ENCODE data around the gene BEAN1.

GRCh38 chr16:66521252-66521713, 94.2 kb downstream of the BEAN1 start:
- TF ChIP-seq POLR2AphosphoS5 (IDR thresholded peaks at IDR 0.05) = no peak
- TF ChIP-seq, protein P1, sequence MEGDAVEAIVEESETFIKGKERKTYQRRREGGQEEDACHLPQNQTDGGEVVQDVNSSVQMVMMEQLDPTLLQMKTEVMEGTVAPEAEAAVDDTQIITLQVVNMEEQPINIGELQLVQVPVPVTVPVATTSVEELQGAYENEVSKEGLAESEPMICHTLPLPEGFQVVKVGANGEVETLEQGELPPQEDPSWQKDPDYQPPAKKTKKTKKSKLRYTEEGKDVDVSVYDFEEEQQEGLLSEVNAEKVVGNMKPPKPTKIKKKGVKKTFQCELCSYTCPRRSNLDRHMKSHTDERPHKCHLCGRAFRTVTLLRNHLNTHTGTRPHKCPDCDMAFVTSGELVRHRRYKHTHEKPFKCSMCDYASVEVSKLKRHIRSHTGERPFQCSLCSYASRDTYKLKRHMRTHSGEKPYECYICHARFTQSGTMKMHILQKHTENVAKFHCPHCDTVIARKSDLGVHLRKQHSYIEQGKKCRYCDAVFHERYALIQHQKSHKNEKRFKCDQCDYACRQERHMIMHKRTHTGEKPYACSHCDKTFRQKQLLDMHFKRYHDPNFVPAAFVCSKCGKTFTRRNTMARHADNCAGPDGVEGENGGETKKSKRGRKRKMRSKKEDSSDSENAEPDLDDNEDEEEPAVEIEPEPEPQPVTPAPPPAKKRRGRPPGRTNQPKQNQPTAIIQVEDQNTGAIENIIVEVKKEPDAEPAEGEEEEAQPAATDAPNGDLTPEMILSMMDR (IDR thresholded peaks at IDR 0.05) = no peak
- TF ChIP-seq POLR2A (IDR thresholded peaks at IDR 0.05) = no peak

Measured in transverse colon (tissue), 4 donors.